Measurements from ENCODE around the gene FAM89B. TPM values are rescaled to one million over a fixed set of nuclear protein-coding genes. Genes with fewer than 3 reads are reported as not detected.

The FAM89B gene
- total RNA-seq, 1 experiment from 2014 or later = 122 TPM

Small RNA genes within 50 kb of the gene (small RNA-seq; reads per million reads assigned to genes)
- not detected for gene AP001362.1

Other genes starting within 250 kb of the FAM89B start
- 28.8 and 30.2 TPM in 2 replicates for gene DPF2, start 238.7 kb upstream of the FAM89B start, total RNA-seq (2014; rRNA removed; shearing (Covaris generic))
- 2.9 and 3.0 TPM in 2 replicates for gene TIGD3, start 217.8 kb upstream of the FAM89B start, total RNA-seq (2014; rRNA removed; shearing (Covaris generic))
- 5.8 and 8.8 TPM in 2 replicates for gene SLC25A45, start 189.9 kb upstream of the FAM89B start, total RNA-seq (2014; rRNA removed; shearing (Covaris generic))
- gene FRMD8, start 185.9 kb upstream of the FAM89B start, total RNA-seq (2014; rRNA removed; shearing (Covaris generic)) = 102 and 106 TPM in 2 replicates
- gene NEAT1, start 149.7 kb upstream of the FAM89B start, total RNA-seq (2014; rRNA removed; shearing (Covaris generic)) = 50.1 and 61.5 TPM in 2 replicates
- gene MALAT1, start 73.5 kb upstream of the FAM89B start, total RNA-seq (2014; rRNA removed; shearing (Covaris generic)) = 1,827 and 2,040 TPM in 2 replicates
- 177 and 182 TPM in 2 replicates for gene SCYL1, start 47.5 kb upstream of the FAM89B start, total RNA-seq (2014; rRNA removed; shearing (Covaris generic))
- 146 and 164 TPM in 2 replicates for gene LTBP3, start 14.2 kb upstream of the FAM89B start, total RNA-seq (2014; rRNA removed; shearing (Covaris generic))
- 137 and 158 TPM in 2 replicates for gene ZNRD2, start 2.1 kb upstream of the FAM89B start, total RNA-seq (2014; rRNA removed; shearing (Covaris generic))
- 125 and 149 TPM in 2 replicates for gene EHBP1L1, start 3.5 kb downstream of the FAM89B start, total RNA-seq (2014; rRNA removed; shearing (Covaris generic))
- gene KCNK7, start 23.3 kb downstream of the FAM89B start, total RNA-seq (2014; rRNA removed; shearing (Covaris generic)) = 1.2 and 2.5 TPM in 2 replicates
- 129 and 134 TPM in 2 replicates for gene MAP3K11, start 41.7 kb downstream of the FAM89B start, total RNA-seq (2014; rRNA removed; shearing (Covaris generic))
- 87.6 and 102 TPM in 2 replicates for gene PCNX3, start 43.2 kb downstream of the FAM89B start, total RNA-seq (2014; rRNA removed; shearing (Covaris generic))
- 79.1 and 95.3 TPM in 2 replicates for gene SIPA1, start 65.6 kb downstream of the FAM89B start, total RNA-seq (2014; rRNA removed; shearing (Covaris generic))
- 87.3 and 112 TPM in 2 replicates for gene RELA, start 90.4 kb downstream of the FAM89B start, total RNA-seq (2014; rRNA removed; shearing (Covaris generic))
- gene KAT5, start 139.7 kb downstream of the FAM89B start, total RNA-seq (2014; rRNA removed; shearing (Covaris generic)) = 106 and 112 TPM in 2 replicates
- gene RNASEH2C, start 148.3 kb downstream of the FAM89B start, total RNA-seq (2014; rRNA removed; shearing (Covaris generic)) = 47.3 and 71.2 TPM in 2 replicates
- 18.2 and 20.2 TPM in 2 replicates for gene AP5B1, start 208.4 kb downstream of the FAM89B start, total RNA-seq (2014; rRNA removed; shearing (Covaris generic))
- 42.2 and 42.8 TPM in 2 replicates for gene OVOL1, start 214.5 kb downstream of the FAM89B start, total RNA-seq (2014; rRNA removed; shearing (Covaris generic))

All from HT-29 (cell line).